Common myeloid progenitor, CD34-positive (primary cell): ENCODE measurements around the gene DIP2A.
A peak's percentile ranks its signal among the peaks of the same experiment; 100 is the strongest.

ENCODE experiments used
- CTCF ChIA-PET: fragments of 350-600 bp; sonication (Branson Sonifier 250); formaldehyde crosslinking; loops from one replicate; lab custom pipeline; 2021; ENCODE audit warnings: antibody characterized with exemption; lab: Charles Lee
- POLR2A ChIA-PET: fragments of 350-600 bp; sonication (Branson Sonifier 250); formaldehyde crosslinking; loops from one replicate; lab custom pipeline; 2021; ENCODE audit warnings: antibody characterized with exemption; lab: Charles Lee
- DNase-seq, 3 donors: peaks; one replicate each; pipeline versions ENCODE4 v3.0.0 to v3.0.0-alpha.2; 2013
- H3K27ac ChIP-seq, 2 experiments: 1 replicate in 1 of 2; 2 replicates in 1 of 2; pipeline ENCODE4 v1.7.0; 2013; ENCODE audit warnings: inconsistent platforms in 2 of 2, low read length in 2 of 2, mild to moderate bottlenecking in 2 of 2, low read depth in 1 of 2, moderate library complexity in 1 of 2; ENCODE audit not compliant: severe bottlenecking in 2 of 2, insufficient read depth in 1 of 2, poor library complexity in 1 of 2
- H3K27me3 ChIP-seq, 5 experiments: replicated peaks in 2 of 5; 1 replicate in 3 of 5; 2 replicates in 2 of 5; pipeline versions ENCODE4 v1.6.1 to v1.7.0; 2013; ENCODE audit warnings: low read length in 4 of 5, mild to moderate bottlenecking in 2 of 5, moderate library complexity in 2 of 5, inconsistent platforms in 1 of 5; ENCODE audit not compliant: insufficient read depth in 5 of 5, control insufficient read depth in 4 of 5
- H3K36me3 ChIP-seq, 4 experiments: 1 replicate in 2 of 4; 2 replicates in 2 of 4; pipeline versions ENCODE4 v1.6.1 to v1.7.0; 2013; ENCODE audit warnings: low read length in 3 of 4, control low read depth in 1 of 4, mild to moderate bottlenecking in 1 of 4; ENCODE audit not compliant: control insufficient read depth in 4 of 4, insufficient read depth in 4 of 4
- H3K4me1 ChIP-seq, 4 experiments: 1 replicate in 3 of 4; 2 replicates in 1 of 4; pipeline versions ENCODE4 v1.6.1 to v1.7.1; 2013; ENCODE audit warnings: low read length in 3 of 4, mild to moderate bottlenecking in 3 of 4, control low read depth in 1 of 4, inconsistent platforms in 1 of 4, moderate library complexity in 1 of 4; ENCODE audit not compliant: control insufficient read depth in 4 of 4, insufficient read depth in 4 of 4; ENCODE audit errors: control extremely low read depth in 1 of 4
- H3K4me3 ChIP-seq, 7 experiments: 1 replicate in 4 of 7; 2 replicates in 3 of 7; pipeline versions ENCODE4 v1.5.1 to v1.7.0; 2013; ENCODE audit warnings: mild to moderate bottlenecking in 7 of 7, low read length in 6 of 7, moderate library complexity in 6 of 7, inconsistent platforms in 2 of 7, low read depth in 2 of 7, control low read depth in 1 of 7; ENCODE audit not compliant: insufficient read depth in 4 of 7, control insufficient read depth in 1 of 7; ENCODE audit errors: extremely low read depth in 1 of 7
- H3K9me3 ChIP-seq, 5 experiments: 1 replicate in 4 of 5; 2 replicates in 1 of 5; pipeline versions ENCODE4 v1.6.1 to v1.7.1; 2013; ENCODE audit warnings: low read length in 4 of 5, mild to moderate bottlenecking in 2 of 5, inconsistent platforms in 1 of 5, low read depth in 1 of 5, moderate library complexity in 1 of 5; ENCODE audit not compliant: control insufficient read depth in 4 of 5, insufficient read depth in 2 of 5; ENCODE audit errors: control extremely low read depth in 1 of 5
- WGBS: methylation state at CpG from one replicate; pipeline ENCODE4 v1.1.5; 2013; ENCODE audit not compliant: insufficient coverage; 5-methylcytosine and 5-hydroxymethylcytosine counted together

The DIP2A gene

DNA sequence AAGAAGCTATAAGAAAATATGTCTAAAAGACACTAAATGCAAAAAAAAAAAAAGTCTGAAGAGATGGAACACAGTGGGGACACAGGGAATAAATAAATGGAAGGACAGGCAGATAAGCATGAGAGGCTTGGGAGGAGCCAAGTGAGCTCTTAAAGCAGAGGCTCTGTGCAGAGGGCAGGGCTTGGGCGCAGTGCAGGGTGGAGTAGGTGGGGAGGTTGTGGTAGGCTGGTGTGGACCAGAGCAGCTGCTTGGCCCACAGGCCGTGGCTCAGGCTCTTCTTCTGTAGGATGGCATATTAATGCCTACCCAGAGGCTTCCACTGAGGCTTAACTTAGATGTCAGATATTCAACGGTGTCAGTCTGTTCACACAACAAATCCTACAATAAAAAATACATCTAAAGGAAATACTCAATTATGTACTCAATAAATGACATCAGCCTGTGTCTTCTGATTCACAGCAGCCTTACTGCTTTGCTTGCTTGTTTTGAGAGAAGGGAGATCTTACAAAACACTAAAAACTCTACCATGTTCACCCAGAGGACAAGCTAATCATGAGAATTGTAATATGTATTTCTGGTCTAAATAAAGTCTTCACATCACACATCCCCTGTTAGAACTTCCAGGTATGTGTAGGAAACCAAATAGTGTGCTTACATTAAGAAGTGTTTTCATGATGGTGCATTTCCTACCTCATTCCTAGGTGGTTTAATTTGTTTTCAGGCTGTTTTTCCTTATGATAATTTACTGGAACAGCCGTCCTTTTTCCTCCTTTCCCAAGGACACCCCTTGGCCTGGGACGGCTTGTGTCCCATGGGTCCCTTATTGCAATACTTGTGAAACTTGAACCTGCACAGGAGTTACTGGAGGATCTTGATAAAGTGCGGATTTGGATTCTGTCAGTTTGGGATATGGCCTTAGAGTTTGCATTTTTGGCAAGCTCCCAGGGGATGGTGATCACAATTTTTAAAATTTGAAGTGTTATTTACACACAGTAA, 24.9 kb downstream of the DIP2A start:
- Histone ChIP-seq H3K4me3 (no peak overlapping the region), H3K36me3 (peaks cover 0 to 28% (median 9%) of the 10 kb centered on the region in 4 experiments), H3K4me1 (peaks cover 0 to 10% (median 1%) of the 10 kb centered on the region in 4 experiments), H3K27ac (no peak overlapping the region), H3K9me3 (no peaks in the 10 kb centered on the region), H3K27me3 (no peaks in the 10 kb centered on the region)
- CTCF ChIA-PET, result interaction anchor here (1.6 kb wide), 1 partner anchor 152 kb away, joined by 4 read pairs; the partner anchor contains the start of gene PRMT2
- POLR2A ChIA-PET, result interaction anchor here (0.6 kb wide), 1 partner anchor 9 kb away, joined by 3 read pairs; no protein-coding TSS in a partner anchor
- DNase-seq, result no peak
- WGBS, result 97% methylated on average over 4 of the region's 6 CpGs

DNA sequence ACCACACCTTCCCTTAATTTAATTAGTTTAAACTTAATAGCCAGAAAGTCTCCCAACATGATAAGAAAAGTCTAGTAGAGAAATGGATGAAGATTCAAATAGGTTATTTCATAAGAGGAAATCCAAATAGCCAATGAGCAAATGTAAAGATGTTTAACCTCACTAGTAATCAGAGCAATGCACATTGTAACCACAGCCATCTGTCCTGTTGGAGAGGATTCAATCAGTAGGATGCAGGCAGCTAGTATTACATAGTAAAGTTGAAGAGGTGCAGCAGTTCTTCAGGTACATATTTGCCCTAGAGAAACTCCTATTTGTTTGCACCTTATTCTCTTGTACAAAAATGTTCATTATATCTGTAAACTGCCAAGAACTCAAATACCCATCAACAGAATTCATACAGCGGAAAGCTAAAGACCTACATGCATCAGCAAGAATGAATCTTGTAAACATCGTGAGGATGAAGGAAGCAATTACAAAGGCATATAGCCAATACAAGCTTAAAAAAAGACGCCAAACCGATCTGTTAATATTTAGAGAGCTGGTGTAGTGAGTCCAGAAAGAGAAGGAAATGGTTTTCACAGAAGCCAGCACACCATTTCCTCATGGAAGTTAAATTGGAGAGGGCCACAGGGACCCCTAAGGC, 27.9 kb downstream of the DIP2A start:
- no peaks in the 10 kb centered on the region for H3K27me3 ChIP-seq
- WGBS, result no CpG with 5 or more reads among the region's 4 CpGs
- ChIA-PET CTCF (no interaction called here), POLR2A (interaction anchor here (1.0 to 1.1 kb wide), 2 partner anchors 14 to 15 kb away, joined by 3 read pairs; no protein-coding TSS in a partner anchor)
- peaks cover 3 to 36% (median 17%) of the 10 kb centered on the region in 4 experiments for H3K36me3 ChIP-seq
- no peak overlapping the region for H3K27ac ChIP-seq
- peaks cover 0 to 10% (median 1%) of the 10 kb centered on the region in 4 experiments for H3K4me1 ChIP-seq
- no peaks in the 10 kb centered on the region for H3K9me3 ChIP-seq
- peak; percentile 59 to 94 (median 84) for DNase-seq
- no peak overlapping the region for H3K4me3 ChIP-seq

DNA sequence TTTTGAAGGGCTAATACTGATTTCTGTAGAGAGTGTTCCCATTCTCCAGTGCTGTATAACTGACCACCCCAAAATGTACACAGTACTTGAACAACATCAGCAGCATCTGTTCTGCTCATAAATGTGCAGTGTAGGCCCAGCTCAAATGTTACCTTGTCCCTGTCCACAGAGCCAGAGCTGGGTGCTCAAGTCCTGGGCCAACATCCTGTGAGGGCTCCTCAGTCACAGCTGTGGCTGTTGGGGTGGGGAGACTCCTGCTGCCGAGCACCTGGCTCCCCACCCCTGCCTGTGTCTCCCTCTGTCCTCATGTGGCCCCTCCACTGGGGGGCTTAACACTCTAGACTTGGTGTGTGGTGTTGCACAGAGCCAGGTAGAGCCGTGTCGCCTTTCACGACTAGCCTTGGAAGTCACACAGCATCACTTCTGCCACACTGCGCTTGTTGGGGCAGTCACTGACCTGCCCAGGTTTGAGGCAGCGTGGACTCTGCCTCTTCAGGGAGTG, 30.5 kb downstream of the DIP2A start:
- POLR2A ChIA-PET, result no interaction called here
- peaks cover 0 to 10% (median 0%) of the 10 kb centered on the region in 4 experiments for H3K4me1 ChIP-seq
- whole genome bisulfite sequencing, result 96% methylated on average over 4 of the region's 6 CpGs
- no peak overlapping the region for H3K27ac ChIP-seq
- no peak overlapping the region for H3K4me3 ChIP-seq
- DNase-seq, result no peak
- H3K36me3 ChIP-seq, result peaks cover 11 to 52% (median 31%) of the 10 kb centered on the region in 4 experiments
- CTCF ChIA-PET, result interaction anchor here (1.1 to 1.5 kb wide), 2 partner anchors 10 to 20 kb away, joined by 3 to 6 read pairs; no protein-coding TSS in a partner anchor
- peaks cover 0 to 5% (median 2%) of the 10 kb centered on the region in 5 experiments for H3K9me3 ChIP-seq
- H3K27me3 ChIP-seq, result no peaks in the 10 kb centered on the region

DNA sequence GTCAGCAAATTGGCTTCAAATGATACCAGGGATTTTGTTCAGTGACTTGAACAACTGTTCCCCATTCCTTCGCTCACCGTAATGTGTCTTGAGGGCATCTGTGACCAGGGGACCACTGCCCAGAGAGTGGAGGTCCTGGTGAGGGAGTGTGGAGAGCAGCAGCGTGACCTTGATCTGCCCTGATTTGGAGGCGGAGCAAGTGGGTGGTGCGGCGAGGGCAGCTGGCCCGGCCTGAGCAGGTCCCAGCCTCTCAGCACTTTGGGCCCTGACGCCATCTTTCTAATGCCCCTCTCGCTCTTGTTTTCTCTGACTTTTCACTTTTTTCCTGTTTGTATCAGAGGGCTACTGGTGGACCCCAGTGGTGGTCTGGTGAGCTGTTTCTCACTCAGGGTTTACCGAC, 31.1 kb downstream of the DIP2A start:
- CTCF ChIA-PET, result interaction anchor here (1.1 to 1.5 kb wide), 2 partner anchors 10 to 19 kb away, joined by 3 to 6 read pairs; no protein-coding TSS in a partner anchor
- peaks cover 0 to 10% (median 0%) of the 10 kb centered on the region in 4 experiments for H3K4me1 ChIP-seq
- H3K9me3 ChIP-seq, result peaks cover 0 to 5% (median 2%) of the 10 kb centered on the region in 5 experiments
- no peaks in the 10 kb centered on the region for H3K27me3 ChIP-seq
- WGBS, result 97% methylated on average over 9 of the region's 10 CpGs
- no peak overlapping the region for H3K27ac ChIP-seq
- no peak for DNase-seq
- POLR2A ChIA-PET, result no interaction called here
- H3K36me3 ChIP-seq, result peaks cover 11 to 51% (median 34%) of the 10 kb centered on the region in 4 experiments
- no peak overlapping the region for H3K4me3 ChIP-seq

DNA sequence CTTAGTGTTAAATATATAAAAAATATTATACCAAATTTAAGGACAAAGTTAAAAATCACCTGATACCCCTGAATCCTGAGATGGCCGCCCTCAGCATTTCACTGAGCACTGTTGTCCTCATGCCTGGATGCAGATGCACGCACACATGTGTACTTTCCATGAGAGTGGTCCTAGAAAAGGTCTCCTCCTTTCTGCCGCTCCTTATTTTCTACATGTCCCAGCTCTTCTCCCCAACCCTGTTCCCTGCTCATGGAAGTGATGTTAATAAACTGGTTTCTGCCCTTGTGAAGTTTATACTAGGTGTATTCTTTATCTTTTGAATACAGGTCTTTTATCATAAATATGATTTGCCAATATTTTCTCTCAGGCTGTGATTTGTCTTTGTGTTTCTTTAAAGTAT, 32.9 kb downstream of the DIP2A start:
- ChIA-PET POLR2A (no interaction called here), CTCF (interaction anchor here (1.0 kb wide), 1 partner anchor 9 kb away, joined by 3 read pairs; no protein-coding TSS in a partner anchor)
- Histone ChIP-seq H3K9me3 (peaks cover 0 to 5% (median 2%) of the 10 kb centered on the region in 5 experiments), H3K4me3 (no peak overlapping the region), H3K27ac (no peak overlapping the region), H3K27me3 (no peaks in the 10 kb centered on the region), H3K4me1 (peaks cover 0 to 5% (median 0%) of the 10 kb centered on the region in 4 experiments), H3K36me3 (peaks cover 13 to 50% (median 34%) of the 10 kb centered on the region in 4 experiments)
- DNase-seq, result no peak
- 100% methylated on average over 2 of the region's 3 CpGs for WGBS

DNA sequence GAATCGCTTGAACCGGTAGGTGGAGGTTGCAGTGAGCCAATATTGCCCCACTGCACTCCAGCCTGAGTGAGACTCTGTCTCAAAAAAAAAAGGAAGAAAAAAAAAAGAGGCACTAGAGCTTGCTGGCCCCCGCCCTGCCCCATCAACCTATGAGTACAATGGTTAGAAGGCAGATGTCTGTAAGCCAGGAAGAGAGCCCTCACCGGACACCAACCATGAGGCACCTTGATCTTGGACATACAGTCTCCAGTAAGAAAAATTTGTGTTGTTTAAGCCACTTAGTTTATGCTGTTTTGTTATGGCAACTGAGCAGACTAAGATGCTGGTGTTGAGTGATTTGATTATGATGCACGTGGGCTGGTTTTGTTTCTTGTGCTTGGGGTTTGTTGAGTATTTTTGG, 34.2 kb downstream of the DIP2A start:
- Histone ChIP-seq H3K27me3 (no peaks in the 10 kb centered on the region), H3K36me3 (peaks cover 18 to 58% (median 36%) of the 10 kb centered on the region in 4 experiments), H3K9me3 (peaks cover 0 to 5% (median 2%) of the 10 kb centered on the region in 5 experiments), H3K27ac (no peak overlapping the region), H3K4me3 (no peak overlapping the region), H3K4me1 (no peaks in the 10 kb centered on the region)
- WGBS, result 95% methylated on average over 2 of the region's 5 CpGs
- no peak for DNase-seq
- CTCF ChIA-PET, result no interaction called here
- POLR2A ChIA-PET, result no interaction called here
